ENCODE results near the gene TLX1.

Gene TLX1

GRCh38 chr10:101130984-101131961, at the start of gene TLX1 (continued):
- TF ChIP-seq, protein P1, sequence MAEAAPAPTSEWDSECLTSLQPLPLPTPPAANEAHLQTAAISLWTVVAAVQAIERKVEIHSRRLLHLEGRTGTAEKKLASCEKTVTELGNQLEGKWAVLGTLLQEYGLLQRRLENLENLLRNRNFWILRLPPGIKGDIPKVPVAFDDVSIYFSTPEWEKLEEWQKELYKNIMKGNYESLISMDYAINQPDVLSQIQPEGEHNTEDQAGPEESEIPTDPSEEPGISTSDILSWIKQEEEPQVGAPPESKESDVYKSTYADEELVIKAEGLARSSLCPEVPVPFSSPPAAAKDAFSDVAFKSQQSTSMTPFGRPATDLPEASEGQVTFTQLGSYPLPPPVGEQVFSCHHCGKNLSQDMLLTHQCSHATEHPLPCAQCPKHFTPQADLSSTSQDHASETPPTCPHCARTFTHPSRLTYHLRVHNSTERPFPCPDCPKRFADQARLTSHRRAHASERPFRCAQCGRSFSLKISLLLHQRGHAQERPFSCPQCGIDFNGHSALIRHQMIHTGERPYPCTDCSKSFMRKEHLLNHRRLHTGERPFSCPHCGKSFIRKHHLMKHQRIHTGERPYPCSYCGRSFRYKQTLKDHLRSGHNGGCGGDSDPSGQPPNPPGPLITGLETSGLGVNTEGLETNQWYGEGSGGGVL (tag by site-specific recombination; IDR thresholded peaks at IDR 0.05): peak; percentile 97
- TF ChIP-seq GLI2 (tag by site-specific recombination; IDR thresholded peaks at IDR 0.05; ENCODE audit: borderline replicate concordance, low read depth) (no peak), KLF1 (tag by site-specific recombination; IDR thresholded peaks at IDR 0.05) (no peak), ZNF501 (tag by site-specific recombination; IDR thresholded peaks at IDR 0.05) (peak; percentile 51), ZNF157 (tag by site-specific recombination; IDR thresholded peaks at IDR 0.05) (no peak), REST (tag by site-specific recombination; IDR thresholded peaks at IDR 0.05) (no peak), ZNF76 (tag by site-specific recombination; IDR thresholded peaks at IDR 0.05; ENCODE audit: borderline replicate concordance, low read depth) (peak; percentile 59; the same call in 1 of the 2 replicates), ZNF280C (tag by site-specific recombination; IDR thresholded peaks at IDR 0.05) (no peak), ZNF239 (tag by site-specific recombination; IDR thresholded peaks at IDR 0.05) (no peak), ZNF426 (tag by site-specific recombination; IDR thresholded peaks at IDR 0.05) (no peak), ZNF629 (tag by site-specific recombination; IDR thresholded peaks at IDR 0.05) (peak; percentile 66; the same call in 1 of the 2 replicates), RBAK (tag by site-specific recombination; IDR thresholded peaks at IDR 0.05) (no peak), ZNF311 (tag by site-specific recombination; IDR thresholded peaks at IDR 0.05; ENCODE audit: borderline replicate concordance) (no peak), ZNF544 (tag by site-specific recombination; IDR thresholded peaks at IDR 0.05) (no peak), ZNF184 (tag by site-specific recombination; IDR thresholded peaks at IDR 0.05) (no peak), ZBTB7A (tag by site-specific recombination; IDR thresholded peaks at IDR 0.05; ENCODE audit: low read depth) (no peak), ZNF10 (tag by site-specific recombination; IDR thresholded peaks at IDR 0.05) (peak; percentile 69), ZNF707 (tag by site-specific recombination; IDR thresholded peaks at IDR 0.05) (no peak), ZNF169 (tag by site-specific recombination; IDR thresholded peaks at IDR 0.05) (no peak), ZSCAN16 (tag by site-specific recombination; IDR thresholded peaks at IDR 0.05) (0 out of 2 replicates have a peak, but pooled peaks have one; percentile 28), ZNF266 (tag by site-specific recombination; IDR thresholded peaks at IDR 0.05; ENCODE audit: low read depth) (no peak)
- TF ChIP-seq, protein P2, sequence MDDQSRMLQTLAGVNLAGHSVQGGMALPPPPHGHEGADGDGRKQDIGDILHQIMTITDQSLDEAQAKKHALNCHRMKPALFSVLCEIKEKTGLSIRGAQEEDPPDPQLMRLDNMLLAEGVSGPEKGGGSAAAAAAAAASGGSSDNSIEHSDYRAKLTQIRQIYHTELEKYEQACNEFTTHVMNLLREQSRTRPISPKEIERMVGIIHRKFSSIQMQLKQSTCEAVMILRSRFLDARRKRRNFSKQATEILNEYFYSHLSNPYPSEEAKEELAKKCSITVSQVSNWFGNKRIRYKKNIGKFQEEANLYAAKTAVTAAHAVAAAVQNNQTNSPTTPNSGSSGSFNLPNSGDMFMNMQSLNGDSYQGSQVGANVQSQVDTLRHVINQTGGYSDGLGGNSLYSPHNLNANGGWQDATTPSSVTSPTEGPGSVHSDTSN (CRISPR knock-in tag; IDR thresholded peaks at IDR 0.05): no peak
- TF ChIP-seq, protein P3, sequence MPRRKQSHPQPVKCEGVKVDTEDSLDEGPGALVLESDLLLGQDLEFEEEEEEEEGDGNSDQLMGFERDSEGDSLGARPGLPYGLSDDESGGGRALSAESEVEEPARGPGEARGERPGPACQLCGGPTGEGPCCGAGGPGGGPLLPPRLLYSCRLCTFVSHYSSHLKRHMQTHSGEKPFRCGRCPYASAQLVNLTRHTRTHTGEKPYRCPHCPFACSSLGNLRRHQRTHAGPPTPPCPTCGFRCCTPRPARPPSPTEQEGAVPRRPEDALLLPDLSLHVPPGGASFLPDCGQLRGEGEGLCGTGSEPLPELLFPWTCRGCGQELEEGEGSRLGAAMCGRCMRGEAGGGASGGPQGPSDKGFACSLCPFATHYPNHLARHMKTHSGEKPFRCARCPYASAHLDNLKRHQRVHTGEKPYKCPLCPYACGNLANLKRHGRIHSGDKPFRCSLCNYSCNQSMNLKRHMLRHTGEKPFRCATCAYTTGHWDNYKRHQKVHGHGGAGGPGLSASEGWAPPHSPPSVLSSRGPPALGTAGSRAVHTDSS (tag by site-specific recombination; IDR thresholded peaks at IDR 0.05): peak; percentile 24; the same call in 1 of the 2 replicates
- TF ChIP-seq, protein P4, sequence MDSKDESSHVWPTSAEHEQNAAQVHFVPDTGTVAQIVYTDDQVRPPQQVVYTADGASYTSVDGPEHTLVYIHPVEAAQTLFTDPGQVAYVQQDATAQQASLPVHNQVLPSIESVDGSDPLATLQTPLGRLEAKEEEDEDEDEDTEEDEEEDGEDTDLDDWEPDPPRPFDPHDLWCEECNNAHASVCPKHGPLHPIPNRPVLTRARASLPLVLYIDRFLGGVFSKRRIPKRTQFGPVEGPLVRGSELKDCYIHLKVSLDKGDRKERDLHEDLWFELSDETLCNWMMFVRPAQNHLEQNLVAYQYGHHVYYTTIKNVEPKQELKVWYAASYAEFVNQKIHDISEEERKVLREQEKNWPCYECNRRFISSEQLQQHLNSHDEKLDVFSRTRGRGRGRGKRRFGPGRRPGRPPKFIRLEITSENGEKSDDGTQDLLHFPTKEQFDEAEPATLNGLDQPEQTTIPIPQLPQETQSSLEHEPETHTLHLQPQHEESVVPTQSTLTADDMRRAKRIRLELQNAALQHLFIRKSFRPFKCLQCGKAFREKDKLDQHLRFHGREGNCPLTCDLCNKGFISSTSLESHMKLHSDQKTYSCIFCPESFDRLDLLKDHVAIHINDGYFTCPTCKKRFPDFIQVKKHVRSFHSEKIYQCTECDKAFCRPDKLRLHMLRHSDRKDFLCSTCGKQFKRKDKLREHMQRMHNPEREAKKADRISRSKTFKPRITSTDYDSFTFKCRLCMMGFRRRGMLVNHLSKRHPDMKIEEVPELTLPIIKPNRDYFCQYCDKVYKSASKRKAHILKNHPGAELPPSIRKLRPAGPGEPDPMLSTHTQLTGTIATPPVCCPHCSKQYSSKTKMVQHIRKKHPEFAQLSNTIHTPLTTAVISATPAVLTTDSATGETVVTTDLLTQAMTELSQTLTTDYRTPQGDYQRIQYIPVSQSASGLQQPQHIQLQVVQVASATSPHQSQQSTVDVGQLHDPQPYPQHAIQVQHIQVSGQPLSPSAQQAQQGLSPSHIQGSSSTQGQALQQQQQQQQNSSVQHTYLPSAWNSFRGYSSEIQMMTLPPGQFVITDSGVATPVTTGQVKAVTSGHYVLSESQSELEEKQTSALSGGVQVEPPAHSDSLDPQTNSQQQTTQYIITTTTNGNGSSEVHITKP (tag by site-specific recombination; IDR thresholded peaks at IDR 0.05): peak; percentile 100
